BJ (cell line): Measurements from ENCODE around the gene PPP6R3. TPM values are rescaled to one million over a fixed set of nuclear protein-coding genes. Genes with fewer than 3 reads are reported as not detected.

Experiments
- CTCF ChIA-PET: fragments of 350-600 bp; formaldehyde crosslinking; extraction: SDS; loops from one replicate; lab custom pipeline; 2021; ENCODE audit warnings: antibody characterized with exemption, inconsistent platforms; lab: Yijun Ruan, JAX
- POLR2A ChIA-PET: fragments of 300-600 bp; sonication (Branson Sonifier 250); formaldehyde crosslinking; extraction: SDS; loops from one replicate; lab custom pipeline; 2021; ENCODE audit warnings: antibody characterized with exemption; lab: Charles Lee
- DNase-seq: peaks from one replicate; pipeline ENCODE4 v3.0.0-alpha.2; 2011; ENCODE audit warnings: low read depth
- H3K27me3 ChIP-seq: 2 replicates; pipeline ENCODE4 v1.6.0; 2011; ENCODE audit warnings: low read length; ENCODE audit not compliant: control insufficient read depth, insufficient read depth
- H3K36me3 ChIP-seq: 2 replicates; pipeline ENCODE4 v1.5.1; 2011; ENCODE audit warnings: low read length; ENCODE audit not compliant: control insufficient read depth, insufficient read depth
- H3K4me3 ChIP-seq: 2 replicates; pipeline ENCODE4 v1.5.1; 2011; ENCODE audit warnings: low read depth, mild to moderate bottlenecking, control low read depth, low read length
- polyA plus RNA-seq: library from polyadenylated mRNA; depleted of rRNA; stranded (reverse); fragments of >200 nt; gene quantifications from 2 replicates; pipeline ENCODE4 v1.2.3, GENCODE V29; 2011
- TF ChIP-seq, protein P1 (sequence below): IDR thresholded peaks from 2 replicates; pipeline ENCODE4 v1.5.1; 2011; ENCODE audit warnings: low read depth, mild to moderate bottlenecking, control low read depth, inconsistent platforms, low read length, moderate library complexity; ENCODE audit not compliant: insufficient read depth

Gene PPP6R3
- polyA plus RNA-seq, 1 experiment = 31.6 TPM

DNA sequence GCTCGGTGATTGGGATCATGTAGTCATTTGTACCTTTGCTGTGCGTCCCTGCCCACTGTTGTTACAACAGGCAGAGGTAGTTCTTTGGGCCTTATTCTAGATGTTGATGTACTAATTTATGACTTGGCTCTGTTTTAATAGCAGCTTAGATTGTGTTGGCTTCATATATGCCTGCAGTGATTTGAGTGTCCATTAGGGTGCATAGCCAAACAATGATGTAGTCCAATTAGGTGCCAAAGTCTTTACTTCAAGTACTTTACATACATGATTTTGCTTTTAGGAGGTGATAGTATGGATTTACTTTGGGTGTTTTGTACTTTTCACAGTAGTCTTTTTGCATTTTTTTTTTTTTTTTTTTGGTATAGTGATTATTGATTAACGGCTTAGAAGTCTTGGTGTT, 46.4 kb downstream of the PPP6R3 start:
- CTCF ChIA-PET = no interaction called here

DNA sequence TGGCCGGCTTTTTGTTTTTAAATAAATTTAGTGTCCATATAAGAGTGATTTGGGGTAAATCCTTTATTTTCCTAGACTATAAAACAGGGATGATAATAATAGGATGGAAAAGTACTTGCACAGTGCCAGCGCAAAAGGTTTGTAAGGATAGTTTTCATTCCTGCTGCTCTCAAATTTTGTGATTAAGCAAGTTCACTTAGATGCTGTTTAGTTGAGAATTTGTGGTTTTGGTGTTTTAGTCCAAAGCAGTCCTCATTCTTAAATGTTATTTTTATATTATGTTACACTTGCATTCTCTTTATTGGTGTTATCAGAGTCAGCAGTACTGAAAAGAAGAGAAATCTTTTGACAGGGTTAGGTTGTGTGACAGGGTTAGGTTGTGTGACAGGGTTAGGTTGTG, 47.9 kb downstream of the PPP6R3 start:
- Histone ChIP-seq H3K36me3 (no peaks in the 10 kb centered on the region; the same call in 1 of the 2 replicates), H3K27me3 (no peaks in the 10 kb centered on the region), H3K4me3 (no peak overlapping the region)
- ChIA-PET CTCF (no interaction called here), POLR2A (no interaction called here)
- peak; percentile 9 for DNase-seq
- TF ChIP-seq, protein P1, sequence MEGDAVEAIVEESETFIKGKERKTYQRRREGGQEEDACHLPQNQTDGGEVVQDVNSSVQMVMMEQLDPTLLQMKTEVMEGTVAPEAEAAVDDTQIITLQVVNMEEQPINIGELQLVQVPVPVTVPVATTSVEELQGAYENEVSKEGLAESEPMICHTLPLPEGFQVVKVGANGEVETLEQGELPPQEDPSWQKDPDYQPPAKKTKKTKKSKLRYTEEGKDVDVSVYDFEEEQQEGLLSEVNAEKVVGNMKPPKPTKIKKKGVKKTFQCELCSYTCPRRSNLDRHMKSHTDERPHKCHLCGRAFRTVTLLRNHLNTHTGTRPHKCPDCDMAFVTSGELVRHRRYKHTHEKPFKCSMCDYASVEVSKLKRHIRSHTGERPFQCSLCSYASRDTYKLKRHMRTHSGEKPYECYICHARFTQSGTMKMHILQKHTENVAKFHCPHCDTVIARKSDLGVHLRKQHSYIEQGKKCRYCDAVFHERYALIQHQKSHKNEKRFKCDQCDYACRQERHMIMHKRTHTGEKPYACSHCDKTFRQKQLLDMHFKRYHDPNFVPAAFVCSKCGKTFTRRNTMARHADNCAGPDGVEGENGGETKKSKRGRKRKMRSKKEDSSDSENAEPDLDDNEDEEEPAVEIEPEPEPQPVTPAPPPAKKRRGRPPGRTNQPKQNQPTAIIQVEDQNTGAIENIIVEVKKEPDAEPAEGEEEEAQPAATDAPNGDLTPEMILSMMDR = no peak

More for the DNA sequence above, 46.4 kb downstream of the PPP6R3 start:
- H3K4me3 ChIP-seq = no peak overlapping the region
- POLR2A ChIA-PET = no interaction called here
- no peak for DNase-seq
- TF ChIP-seq, protein P1 = no peak
- no peaks in the 10 kb centered on the region for H3K36me3 ChIP-seq
- H3K27me3 ChIP-seq = no peaks in the 10 kb centered on the region

DNA sequence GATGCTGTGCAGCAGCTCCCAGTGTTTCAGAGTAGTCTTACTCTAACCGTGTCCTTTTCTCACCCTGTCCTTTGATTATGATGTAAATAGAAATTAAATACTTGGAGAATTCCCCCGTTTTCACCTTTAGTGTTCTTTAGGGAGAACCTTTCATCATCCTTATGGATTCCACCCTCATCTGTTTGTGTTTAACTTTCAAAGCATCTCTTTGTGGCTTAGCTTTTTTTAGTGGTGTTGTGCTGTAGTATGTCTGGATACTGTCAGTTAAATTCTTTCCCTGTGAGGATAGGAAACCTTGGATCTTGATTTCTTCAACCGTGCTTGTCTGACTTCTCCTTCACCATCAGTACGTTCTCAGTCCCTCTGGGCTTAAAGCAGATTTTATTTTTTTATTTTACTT, 48.5 kb downstream of the PPP6R3 start:
- Histone ChIP-seq H3K27me3 (no peaks in the 10 kb centered on the region), H3K4me3 (no peak overlapping the region), H3K36me3 (no peaks in the 10 kb centered on the region; the same call in 1 of the 2 replicates)
- peak; percentile 17 for DNase-seq
- ChIA-PET CTCF (interaction anchor here (0.7 kb wide), 1 partner anchor 10 kb away, joined by 3 read pairs; no protein-coding TSS in a partner anchor), POLR2A (no interaction called here)
- TF ChIP-seq, protein P1 = no peak

DNA sequence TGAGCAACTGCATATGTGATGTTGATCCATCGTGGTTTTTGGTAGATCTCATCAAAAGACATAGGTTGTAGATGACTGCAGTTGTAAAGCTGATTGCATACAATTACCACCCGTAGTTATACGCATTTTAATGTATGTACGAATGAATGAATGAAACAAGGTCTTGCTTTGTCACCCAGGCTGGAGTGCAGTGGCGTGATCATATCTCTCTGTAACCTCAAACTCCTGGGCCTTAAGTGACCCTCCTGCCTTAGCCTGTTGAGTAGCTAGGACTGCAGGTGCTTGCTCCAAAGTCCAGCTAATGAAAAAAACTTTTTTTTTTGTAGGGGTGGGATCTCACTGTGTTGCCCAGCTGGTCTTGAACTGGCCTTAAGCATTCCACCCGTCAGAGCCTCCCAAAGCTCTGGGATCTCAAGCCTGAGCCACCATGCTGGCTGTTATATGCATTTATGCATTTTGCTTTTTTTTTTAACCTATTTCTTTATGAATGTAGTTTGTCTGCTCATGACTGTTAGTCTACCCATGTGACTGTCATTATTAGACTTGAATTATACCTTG, 53.5 kb downstream of the PPP6R3 start:
- DNase-seq = no peak
- Histone ChIP-seq H3K36me3 (no peaks in the 10 kb centered on the region; the same call in 1 of the 2 replicates), H3K4me3 (no peak overlapping the region), H3K27me3 (no peaks in the 10 kb centered on the region)
- ChIA-PET CTCF (interaction anchor here (0.8 to 1.1 kb wide), 2 partner anchors 10 to 65 kb away, joined by 3 read pairs; no protein-coding TSS in a partner anchor), POLR2A (no interaction called here)
- TF ChIP-seq, protein P1 = no peak

DNA sequence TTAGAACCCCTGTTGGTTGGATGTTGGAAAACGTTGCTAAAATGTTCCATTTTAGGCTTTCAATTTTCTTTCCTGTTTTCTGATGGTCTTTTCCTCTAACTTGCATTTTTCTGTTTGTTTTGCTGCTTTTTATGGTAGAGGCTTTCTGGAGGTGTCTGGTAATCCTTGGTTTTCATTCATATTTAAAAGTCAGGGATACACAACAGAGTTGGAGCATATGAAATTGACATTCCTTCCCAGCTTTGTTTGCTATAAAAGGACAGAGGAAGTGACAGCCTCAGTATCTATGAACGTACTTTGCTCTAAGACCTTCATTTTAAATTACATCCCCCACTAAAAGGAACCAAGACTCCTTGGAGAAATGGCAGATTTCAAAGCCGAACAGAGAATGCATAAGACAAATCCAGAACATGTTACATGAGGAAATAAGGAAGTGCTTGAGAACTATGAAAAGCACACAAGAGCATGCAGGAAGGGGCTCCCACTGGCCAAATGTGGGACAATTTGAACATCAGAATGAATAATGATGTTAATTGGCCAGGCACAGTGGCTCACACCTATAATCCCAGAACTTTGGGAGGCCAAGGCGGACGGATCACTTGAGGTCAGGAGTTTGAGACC, 56.7 kb downstream of the PPP6R3 start:
- POLR2A ChIA-PET = no interaction called here
- no peak overlapping the region for H3K4me3 ChIP-seq
- CTCF ChIA-PET = no interaction called here
- no peaks in the 10 kb centered on the region; the same call in none of the 2 replicates for H3K36me3 ChIP-seq
- DNase-seq = no peak
- TF ChIP-seq, protein P1 = no peak
- H3K27me3 ChIP-seq = no peaks in the 10 kb centered on the region
